ENCODE results near the gene LEPROT. TPM values are rescaled to one million over a fixed set of nuclear protein-coding genes. Genes with fewer than 3 reads are reported as not detected.

LEPROT gene
- total RNA-seq, 1 experiment from 2014 or later = 18.1 TPM

- TF ChIP-seq FOXP4 (CRISPR knock-in tag; IDR thresholded peaks at IDR 0.05) = no peak
- no peak for TF ChIP-seq ATF3 (CRISPR knock-in tag; conservative IDR thresholded peaks at IDR 0.05)
- no peak for TF ChIP-seq E2F1 (CRISPR knock-in tag; IDR thresholded peaks at IDR 0.05)
- TF ChIP-seq ELF4 (CRISPR knock-in tag; IDR thresholded peaks at IDR 0.05; ENCODE audit: low read depth) = no peak
- no peak for TF ChIP-seq NFE2L1 (CRISPR knock-in tag; IDR thresholded peaks at IDR 0.05)
- TF ChIP-seq ARID4B (CRISPR knock-in tag; IDR thresholded peaks at IDR 0.05; ENCODE audit: borderline replicate concordance) = peak; percentile 67; the same call in 1 of the 2 replicates
- TF ChIP-seq MAX (CRISPR knock-in tag; IDR thresholded peaks at IDR 0.05) = peak; percentile 71
- TF ChIP-seq SMAD4 (CRISPR knock-in tag; IDR thresholded peaks at IDR 0.05) = no peak
- TF ChIP-seq AFF4 (CRISPR knock-in tag; IDR thresholded peaks at IDR 0.05; ENCODE audit: borderline replicate concordance) = no peak
- peak; percentile 33; the same call in 1 of the 2 replicates for TF ChIP-seq USF1 (CRISPR knock-in tag; IDR thresholded peaks at IDR 0.05)
- TF ChIP-seq E2F5 (CRISPR knock-in tag; IDR thresholded peaks at IDR 0.05) = no peak
- TF ChIP-seq GTF2I (CRISPR knock-in tag; conservative IDR thresholded peaks at IDR 0.05) = no peak
- no peak for TF ChIP-seq NFYB (CRISPR knock-in tag; conservative IDR thresholded peaks at IDR 0.05; ENCODE audit: low read depth)
- no peak for TF ChIP-seq ZNF532 (CRISPR knock-in tag; IDR thresholded peaks at IDR 0.05; ENCODE audit: borderline replicate concordance)
- TF ChIP-seq EMX1 (CRISPR knock-in tag; IDR thresholded peaks at IDR 0.05) = no peak
- no peak for TF ChIP-seq SOX15 (CRISPR knock-in tag; IDR thresholded peaks at IDR 0.05)
Observed at GRCh38 chr1:65420590-65421350, at the start of gene LEPROT, which contains the start of gene LEPR (continued).
